Panc1 (cell line): ENCODE measurements around the gene OSBPL5. TPM values are rescaled to one million over a fixed set of nuclear protein-coding genes. Genes with fewer than 3 reads are reported as not detected.

Experiments used
- ATAC-seq: fragments of 200-7000 bp; cut with Tn5 transposase; 2 replicates; pipeline ENCODE4 v1.9.1; 2020; ENCODE audit warnings: mild to moderate bottlenecking, moderate library complexity
- BruUV-seq: library from RNA; stranded (reverse); fragments of 400-500 nt; replicated peaks from 2 replicates; lab custom pipeline; 2021; lab: Mats Ljungman, UMichigan
- CTCF ChIA-PET: fragments of 300-600 bp; sonication (Branson Sonifier 250); formaldehyde crosslinking; loops from one replicate; lab custom pipeline; 2022; ENCODE audit warnings: antibody characterized with exemption; lab: Charles Lee
- POLR2A ChIA-PET: fragments of 300-600 bp; sonication (Branson Sonifier 250); formaldehyde crosslinking; loops from one replicate; lab custom pipeline; 2022; ENCODE audit warnings: antibody characterized with exemption; lab: Charles Lee
- DNase-seq: peaks from one replicate; pipeline ENCODE4 v3.0.0-alpha.2; 2010; ENCODE audit warnings: low read depth, low spot score
- H3K27ac ChIP-seq: 2 replicates; pipeline ENCODE4 v1.5.1; 2011; ENCODE audit warnings: mild to moderate bottlenecking, low read length, inconsistent platforms
- H3K27me3 ChIP-seq: fragments of 200-500 bp; sonication (Bioruptor generic); 2 replicates; pipeline ENCODE4 v1.6.0; 2014; ENCODE audit warnings: low read length, inconsistent platforms; ENCODE audit not compliant: control insufficient read depth, insufficient read depth
- H3K36me3 ChIP-seq: fragments of 200-500 bp; sonication (Bioruptor generic); 2 replicates; pipeline ENCODE4 v1.5.1; 2014; ENCODE audit warnings: inconsistent platforms, mild to moderate bottlenecking, low read length, moderate library complexity; ENCODE audit not compliant: control insufficient read depth, insufficient read depth
- H3K4me1 ChIP-seq: 2 replicates; pipeline ENCODE4 v1.5.1; 2011; ENCODE audit warnings: inconsistent platforms, mild to moderate bottlenecking, low read length, moderate library complexity; ENCODE audit not compliant: control insufficient read depth, insufficient read depth
- H3K4me3 ChIP-seq, 2 experiments: 2 replicates each; pipeline ENCODE4 v1.5.1; 2011 to 2012; ENCODE audit warnings: low read depth in 2 of 2, low read length in 2 of 2, mild to moderate bottlenecking in 2 of 2, inconsistent platforms in 1 of 2, moderate library complexity in 1 of 2
- H3K9me3 ChIP-seq: fragments of 200-500 bp; sonication (Bioruptor generic); 2 replicates; pipeline ENCODE4 v1.5.1; 2014; ENCODE audit warnings: low read depth, mild to moderate bottlenecking, inconsistent platforms, low read length, moderate library complexity; ENCODE audit not compliant: control insufficient read depth, insufficient read depth
- POLR2AphosphoS5 ChIP-seq: IDR thresholded peaks from 2 replicates; pipeline ENCODE4 v1.6.1; 2012; ENCODE audit warnings: mild to moderate bottlenecking, low read depth, low read length, moderate library complexity
- SIN3A ChIP-seq: IDR thresholded peaks from 2 replicates; pipeline ENCODE4 v1.6.1; 2012; ENCODE audit warnings: low read depth, mild to moderate bottlenecking, low read length, moderate library complexity, borderline replicate concordance; ENCODE audit not compliant: insufficient read depth
- TCF7L2 ChIP-seq: IDR thresholded peaks from 2 replicates; pipeline ENCODE4 v1.6.1; 2011; ENCODE audit warnings: mild to moderate bottlenecking, low read depth, low read length, inconsistent platforms
- in situ Hi-C: cut with HindIII; loops from 2 replicates; pipeline ENCODE4 v1.10.0; 2016; ENCODE audit warnings: low sequenced_read_pairs, low pct_unique_long_range_greater_than_20kb
- intact Hi-C: fragments of 100-400 bp; cut with micrococcal nuclease; formaldehyde crosslinking; loops from one replicate; pipeline ENCODE4 v1.10.0; 2022; ENCODE audit not compliant: unreplicated experiment
- total RNA-seq: library from RNA; stranded (reverse); gene quantifications from one replicate; pipeline ENCODE4 v1.2.1, GENCODE V29; 2021; ENCODE audit not compliant: unreplicated experiment
- TF ChIP-seq, protein P1 (sequence below): fragments of 450-650 bp; IDR thresholded peaks from 2 replicates; pipeline ENCODE4 v1.5.1; 2017; ENCODE audit warnings: mild to moderate bottlenecking
- TF ChIP-seq, protein P2 (sequence below), 2 experiments: IDR thresholded peaks; 2 replicates each; pipeline ENCODE4 v1.6.1; 2011 to 2012; ENCODE audit warnings: low read depth in 2 of 2, control low read depth in 1 of 2, low read length in 1 of 2, mild to moderate bottlenecking in 1 of 2, moderate library complexity in 1 of 2; ENCODE audit not compliant: insufficient read depth in 1 of 2

OSBPL5 gene
- total RNA-seq, 1 experiment from 2014 or later: 20.2 TPM

DNA sequence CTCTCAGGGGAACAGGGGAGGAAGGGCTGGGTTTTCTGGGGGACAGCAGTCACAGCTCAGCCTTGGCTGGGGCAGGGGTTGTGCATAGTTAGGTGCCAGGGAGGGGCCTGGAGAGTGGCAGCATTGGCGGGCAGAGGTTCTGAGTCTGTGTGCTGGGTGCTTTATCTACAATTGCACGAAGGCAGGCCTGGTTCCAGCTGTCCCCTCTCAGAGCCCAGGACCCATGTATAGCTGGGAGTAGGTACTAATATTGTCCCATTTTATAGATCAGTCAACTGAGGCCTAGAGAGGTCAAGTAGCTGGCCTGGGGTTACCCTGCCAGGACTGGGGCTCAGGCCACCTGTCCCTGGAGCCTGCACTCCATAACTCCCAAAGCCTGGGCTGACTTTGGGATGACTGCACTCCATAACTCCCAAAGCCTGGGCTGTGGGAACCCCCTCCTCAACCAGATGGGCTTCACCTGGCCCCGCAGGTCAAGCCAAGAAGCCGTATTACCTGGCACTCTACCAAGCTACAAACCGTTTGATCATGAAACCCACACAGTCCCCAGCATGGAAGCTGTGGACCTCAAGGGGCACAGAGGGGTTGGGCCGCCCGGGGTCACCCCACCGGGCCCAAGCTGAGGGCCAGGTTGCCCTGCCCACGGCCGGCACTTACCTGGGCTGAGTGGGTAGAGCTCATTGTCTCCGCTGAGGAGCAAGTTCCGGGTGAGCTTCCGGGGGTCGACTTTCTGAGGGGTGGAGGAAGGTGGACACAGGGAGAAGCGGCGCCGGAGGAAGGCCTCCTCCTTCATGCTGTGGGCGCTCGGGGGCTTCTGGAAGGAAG, 36.5 kb downstream of the OSBPL5 start:
- intact Hi-C loops (no loop called here), in situ Hi-C loops (no loop called here)
- no TSS peak for BruUV-seq
- Histone ChIP-seq H3K9me3 (no peaks in the 10 kb centered on the region), H3K27me3 (no peaks in the 10 kb centered on the region), H3K36me3 (no peaks in the 10 kb centered on the region), H3K4me3 (no peak overlapping the region), H3K27ac (no peak overlapping the region), H3K4me1 (no peaks in the 10 kb centered on the region)
- ChIA-PET CTCF (no interaction called here), POLR2A (interaction anchor here (1.0 kb wide), 1 partner anchor 11 kb away, joined by 4 read pairs; no protein-coding TSS in a partner anchor)
- DNase-seq (no peak), ATAC-seq (no peak)
- TF ChIP-seq POLR2AphosphoS5 (no peak), TCF7L2 (no peak), SIN3A (no peak)
- TF ChIP-seq, protein P1, sequence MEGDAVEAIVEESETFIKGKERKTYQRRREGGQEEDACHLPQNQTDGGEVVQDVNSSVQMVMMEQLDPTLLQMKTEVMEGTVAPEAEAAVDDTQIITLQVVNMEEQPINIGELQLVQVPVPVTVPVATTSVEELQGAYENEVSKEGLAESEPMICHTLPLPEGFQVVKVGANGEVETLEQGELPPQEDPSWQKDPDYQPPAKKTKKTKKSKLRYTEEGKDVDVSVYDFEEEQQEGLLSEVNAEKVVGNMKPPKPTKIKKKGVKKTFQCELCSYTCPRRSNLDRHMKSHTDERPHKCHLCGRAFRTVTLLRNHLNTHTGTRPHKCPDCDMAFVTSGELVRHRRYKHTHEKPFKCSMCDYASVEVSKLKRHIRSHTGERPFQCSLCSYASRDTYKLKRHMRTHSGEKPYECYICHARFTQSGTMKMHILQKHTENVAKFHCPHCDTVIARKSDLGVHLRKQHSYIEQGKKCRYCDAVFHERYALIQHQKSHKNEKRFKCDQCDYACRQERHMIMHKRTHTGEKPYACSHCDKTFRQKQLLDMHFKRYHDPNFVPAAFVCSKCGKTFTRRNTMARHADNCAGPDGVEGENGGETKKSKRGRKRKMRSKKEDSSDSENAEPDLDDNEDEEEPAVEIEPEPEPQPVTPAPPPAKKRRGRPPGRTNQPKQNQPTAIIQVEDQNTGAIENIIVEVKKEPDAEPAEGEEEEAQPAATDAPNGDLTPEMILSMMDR: no peak
- TF ChIP-seq, protein P2, sequence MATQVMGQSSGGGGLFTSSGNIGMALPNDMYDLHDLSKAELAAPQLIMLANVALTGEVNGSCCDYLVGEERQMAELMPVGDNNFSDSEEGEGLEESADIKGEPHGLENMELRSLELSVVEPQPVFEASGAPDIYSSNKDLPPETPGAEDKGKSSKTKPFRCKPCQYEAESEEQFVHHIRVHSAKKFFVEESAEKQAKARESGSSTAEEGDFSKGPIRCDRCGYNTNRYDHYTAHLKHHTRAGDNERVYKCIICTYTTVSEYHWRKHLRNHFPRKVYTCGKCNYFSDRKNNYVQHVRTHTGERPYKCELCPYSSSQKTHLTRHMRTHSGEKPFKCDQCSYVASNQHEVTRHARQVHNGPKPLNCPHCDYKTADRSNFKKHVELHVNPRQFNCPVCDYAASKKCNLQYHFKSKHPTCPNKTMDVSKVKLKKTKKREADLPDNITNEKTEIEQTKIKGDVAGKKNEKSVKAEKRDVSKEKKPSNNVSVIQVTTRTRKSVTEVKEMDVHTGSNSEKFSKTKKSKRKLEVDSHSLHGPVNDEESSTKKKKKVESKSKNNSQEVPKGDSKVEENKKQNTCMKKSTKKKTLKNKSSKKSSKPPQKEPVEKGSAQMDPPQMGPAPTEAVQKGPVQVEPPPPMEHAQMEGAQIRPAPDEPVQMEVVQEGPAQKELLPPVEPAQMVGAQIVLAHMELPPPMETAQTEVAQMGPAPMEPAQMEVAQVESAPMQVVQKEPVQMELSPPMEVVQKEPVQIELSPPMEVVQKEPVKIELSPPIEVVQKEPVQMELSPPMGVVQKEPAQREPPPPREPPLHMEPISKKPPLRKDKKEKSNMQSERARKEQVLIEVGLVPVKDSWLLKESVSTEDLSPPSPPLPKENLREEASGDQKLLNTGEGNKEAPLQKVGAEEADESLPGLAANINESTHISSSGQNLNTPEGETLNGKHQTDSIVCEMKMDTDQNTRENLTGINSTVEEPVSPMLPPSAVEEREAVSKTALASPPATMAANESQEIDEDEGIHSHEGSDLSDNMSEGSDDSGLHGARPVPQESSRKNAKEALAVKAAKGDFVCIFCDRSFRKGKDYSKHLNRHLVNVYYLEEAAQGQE (IDR thresholded peaks at IDR 0.05; ENCODE audit: insufficient read depth in 1 of 2, low read depth in 2 of 2, low read length in 1 of 2): no peak

DNA sequence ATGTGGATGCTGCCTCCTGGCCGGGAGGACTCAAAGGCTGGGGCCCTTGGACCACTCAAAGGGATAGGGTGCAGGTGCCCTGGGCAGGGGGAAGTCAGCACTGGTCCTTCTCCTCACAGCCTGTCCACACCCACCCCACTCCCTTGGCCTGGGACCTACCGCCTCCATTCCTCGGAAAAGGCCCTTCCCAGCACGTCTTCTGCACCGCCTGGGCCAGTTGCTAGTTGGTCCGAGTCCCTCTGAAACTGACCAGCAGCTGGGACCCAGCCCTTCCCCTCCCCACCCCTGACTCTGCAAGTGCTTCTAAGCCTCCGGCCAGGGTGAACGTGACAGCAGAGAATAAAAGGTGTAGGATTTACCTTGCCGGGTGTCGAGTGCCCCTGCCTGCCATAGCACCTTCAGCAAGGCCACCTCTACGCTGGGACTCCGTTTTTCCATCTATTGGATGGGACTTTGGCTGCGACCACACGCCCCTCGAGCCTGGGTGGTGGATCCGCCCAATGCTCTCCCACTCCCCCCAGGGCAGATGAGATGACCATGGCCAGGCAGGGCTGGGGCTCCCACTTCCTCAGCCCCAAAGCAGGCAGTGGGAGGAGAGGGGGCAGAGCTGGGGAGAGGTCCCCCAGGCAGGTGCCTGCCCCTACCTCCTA, 37.3 kb downstream of the OSBPL5 start:
- H3K36me3 ChIP-seq: no peaks in the 10 kb centered on the region
- in situ Hi-C loops (no loop called here), intact Hi-C loops (no loop called here)
- no peak overlapping the region for H3K27ac ChIP-seq
- POLR2A ChIA-PET: no interaction called here
- TF ChIP-seq, protein P1: no peak
- TF ChIP-seq POLR2AphosphoS5 (no peak), TCF7L2 (no peak)
- no peaks in the 10 kb centered on the region for H3K27me3 ChIP-seq
- DNase-seq (no peak), ATAC-seq (no peak)
- no TSS peak for BruUV-seq
- no peaks in the 10 kb centered on the region for H3K9me3 ChIP-seq
- no peak overlapping the region for H3K4me3 ChIP-seq
- CTCF ChIA-PET: no interaction called here
- H3K4me1 ChIP-seq: no peaks in the 10 kb centered on the region
